HL-60 (cell line): ENCODE results near the gene RPL10.

Experiments
- GABPA ChIP-seq: IDR thresholded peaks from 2 replicates; pipeline ENCODE4 v1.6.1; 2012; ENCODE audit warnings: low read depth
- POLR2AphosphoS5 ChIP-seq: IDR thresholded peaks from 2 replicates; pipeline ENCODE4 v1.6.1; 2012; ENCODE audit warnings: low read depth
- SPI1 ChIP-seq: IDR thresholded peaks from 2 replicates; pipeline ENCODE4 v1.6.1; 2012; ENCODE audit warnings: low read depth, mild to moderate bottlenecking, borderline replicate concordance
- TF ChIP-seq, protein P1 (sequence below): IDR thresholded peaks from one replicate; pipeline ENCODE4 v1.5.1; 2011; ENCODE audit warnings: low read length, control low read depth, inconsistent platforms; ENCODE audit not compliant: insufficient read depth

DNA sequence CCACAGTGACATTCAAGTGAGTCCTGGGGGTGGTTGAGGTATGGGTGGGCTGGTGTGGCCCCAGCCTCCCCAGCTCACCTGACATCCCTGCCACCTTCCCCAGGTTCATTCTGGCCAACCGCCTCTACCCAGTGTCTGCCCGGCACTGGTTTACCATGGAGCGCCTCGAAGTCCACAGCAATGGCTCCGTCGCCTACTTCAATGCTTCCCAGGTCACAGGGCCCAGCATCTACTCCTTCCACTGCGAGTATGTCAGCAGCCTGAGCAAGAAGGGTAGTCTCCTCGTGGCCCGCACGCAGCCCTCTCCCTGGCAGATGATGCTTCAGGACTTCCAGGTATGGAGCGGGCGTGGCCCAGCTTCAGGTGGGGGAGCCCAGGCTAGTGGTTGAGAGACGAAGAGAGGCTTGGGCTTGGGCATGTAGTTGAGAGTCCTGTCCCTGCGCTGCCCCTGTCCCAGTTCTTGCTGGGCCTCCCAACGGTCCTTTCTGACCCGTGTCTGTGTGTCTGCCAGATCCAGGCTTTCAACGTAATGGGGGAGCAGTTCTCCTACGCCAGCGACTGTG, 37.1 kb downstream of the RPL10 start:
- TF ChIP-seq, protein P1, sequence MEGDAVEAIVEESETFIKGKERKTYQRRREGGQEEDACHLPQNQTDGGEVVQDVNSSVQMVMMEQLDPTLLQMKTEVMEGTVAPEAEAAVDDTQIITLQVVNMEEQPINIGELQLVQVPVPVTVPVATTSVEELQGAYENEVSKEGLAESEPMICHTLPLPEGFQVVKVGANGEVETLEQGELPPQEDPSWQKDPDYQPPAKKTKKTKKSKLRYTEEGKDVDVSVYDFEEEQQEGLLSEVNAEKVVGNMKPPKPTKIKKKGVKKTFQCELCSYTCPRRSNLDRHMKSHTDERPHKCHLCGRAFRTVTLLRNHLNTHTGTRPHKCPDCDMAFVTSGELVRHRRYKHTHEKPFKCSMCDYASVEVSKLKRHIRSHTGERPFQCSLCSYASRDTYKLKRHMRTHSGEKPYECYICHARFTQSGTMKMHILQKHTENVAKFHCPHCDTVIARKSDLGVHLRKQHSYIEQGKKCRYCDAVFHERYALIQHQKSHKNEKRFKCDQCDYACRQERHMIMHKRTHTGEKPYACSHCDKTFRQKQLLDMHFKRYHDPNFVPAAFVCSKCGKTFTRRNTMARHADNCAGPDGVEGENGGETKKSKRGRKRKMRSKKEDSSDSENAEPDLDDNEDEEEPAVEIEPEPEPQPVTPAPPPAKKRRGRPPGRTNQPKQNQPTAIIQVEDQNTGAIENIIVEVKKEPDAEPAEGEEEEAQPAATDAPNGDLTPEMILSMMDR: no peak
- no peak for TF ChIP-seq SPI1
- no peak for TF ChIP-seq POLR2AphosphoS5
- TF ChIP-seq GABPA: no peak
